GM23338 (cell line): ENCODE data around the gene RAMP1. TPM values are rescaled to one million over a fixed set of nuclear protein-coding genes. Genes with fewer than 3 reads are reported as not detected.

ENCODE experiments used
- ATAC-seq: fragments of 200-7000 bp; cut with Tn5 transposase; 3 replicates; pipeline ENCODE4 v1.9.1; 2020
- DNase-seq: peaks from one replicate; pipeline ENCODE4 v3.0.0-alpha.2; 2015; ENCODE audit warnings: low spot score
- H2AFZ ChIP-seq: fragments of 200-600 bp; sonication (generic); 2 replicates; pipeline ENCODE4 v1.8.0; 2016; ENCODE audit warnings: antibody characterized with exemption, mild to moderate bottlenecking, moderate library complexity
- H3F3A ChIP-seq: fragments of 200-600 bp; sonication (generic); replicated peaks from 2 replicates; pipeline ENCODE4 v1.8.0; 2017; ENCODE audit warnings: antibody characterized with exemption, mixed run types, low read depth
- H3K27ac ChIP-seq: fragments of 200-600 bp; sonication (generic); 2 replicates; pipeline ENCODE4 v1.6.1; 2016; ENCODE audit warnings: low read depth
- H3K27me3 ChIP-seq: fragments of 200-600 bp; sonication (generic); 2 replicates; pipeline ENCODE4 v1.8.0; 2016; ENCODE audit warnings: mild to moderate bottlenecking, mixed run types, moderate library complexity; ENCODE audit not compliant: insufficient read depth
- H3K36me3 ChIP-seq: fragments of 200-600 bp; sonication (generic); 2 replicates; pipeline ENCODE4 v1.8.0; 2016; ENCODE audit warnings: mild to moderate bottlenecking; ENCODE audit not compliant: insufficient read depth
- H3K4me1 ChIP-seq: fragments of 200-600 bp; sonication (generic); 2 replicates; pipeline ENCODE4 v1.8.0; 2016; ENCODE audit warnings: mild to moderate bottlenecking, moderate library complexity; ENCODE audit not compliant: insufficient read depth
- H3K4me2 ChIP-seq: fragments of 200-600 bp; sonication (generic); 2 replicates; pipeline ENCODE4 v1.7.1; 2017; ENCODE audit warnings: mixed run types
- H3K4me3 ChIP-seq: fragments of 200-600 bp; sonication (generic); 2 replicates; pipeline ENCODE4 v1.6.1; 2016; ENCODE audit warnings: mixed run types
- H3K79me2 ChIP-seq: fragments of 200-600 bp; sonication (generic); replicated peaks from 2 replicates; pipeline ENCODE4 v1.8.0; 2017; ENCODE audit warnings: mild to moderate bottlenecking; ENCODE audit not compliant: insufficient read depth
- H3K9me2 ChIP-seq: fragments of 200-600 bp; sonication (generic); 2 replicates; pipeline ENCODE4 v1.8.0; 2017; ENCODE audit not compliant: insufficient read depth
- H4K20me1 ChIP-seq: fragments of 200-600 bp; sonication (generic); replicated peaks from 2 replicates; pipeline ENCODE4 v1.8.0; 2017; ENCODE audit warnings: mild to moderate bottlenecking; ENCODE audit not compliant: insufficient read depth
- H3K27ac Mint-ChIP-seq: 2 replicates; pipeline ENCODE4 v1.8.0; 2020; ENCODE audit warnings: inconsistent platforms, mild to moderate bottlenecking, moderate library complexity, mixed read lengths
- H3K27me3 Mint-ChIP-seq: 3 replicates; pipeline ENCODE4 v1.8.0; 2022; ENCODE audit warnings: low read depth, mild to moderate bottlenecking, moderate library complexity, mixed read lengths, inconsistent platforms; ENCODE audit not compliant: insufficient read depth, poor library complexity
- H3K36me3 Mint-ChIP-seq: 3 replicates; pipeline ENCODE4 v1.8.0; 2021; ENCODE audit warnings: low read depth, mild to moderate bottlenecking, inconsistent platforms, moderate library complexity, mixed read lengths
- H3K4me1 Mint-ChIP-seq: 3 replicates; pipeline ENCODE4 v1.8.0; 2020; ENCODE audit warnings: mild to moderate bottlenecking, inconsistent platforms, mixed read lengths
- H3K4me3 Mint-ChIP-seq: 3 replicates; pipeline ENCODE4 v1.8.0; 2021; ENCODE audit warnings: moderate library complexity, mild to moderate bottlenecking, inconsistent platforms, mixed read lengths
- H3K9me3 Mint-ChIP-seq: 3 replicates; pipeline ENCODE4 v1.8.0; 2020; ENCODE audit warnings: moderate library complexity, mild to moderate bottlenecking, inconsistent platforms, mixed read lengths
- EZH2 ChIP-seq: fragments of 200-600 bp; sonication (generic); IDR thresholded peaks from one replicate; pipeline ENCODE4 v1.8.0; 2017; ENCODE audit warnings: antibody characterized with exemption, mild to moderate bottlenecking, low read depth; ENCODE audit not compliant: unreplicated experiment
- STAT1 ChIP-seq: IDR thresholded peaks from one replicate; pipeline ENCODE4 v1.6.1; 2016; ENCODE audit warnings: antibody characterized with exemption; ENCODE audit not compliant: unreplicated experiment
- polyA plus RNA-seq: library from polyadenylated mRNA; unstranded; fragments of >200 nt; fragmentation: Nextera tagmentation; extraction: Ambion mirVana; gene quantifications from 2 replicates; pipeline ENCODE4 v1.2.1, GENCODE V29; 2016
- total RNA-seq: library from RNA; depleted of rRNA; stranded (reverse); fragments of >200 nt; shearing (Covaris generic); gene quantifications from 2 replicates; pipeline ENCODE4 v1.2.3, GENCODE V29; 2014
- TF ChIP-seq, protein P1 (sequence below): IDR thresholded peaks from one replicate; pipeline ENCODE4 v1.6.1; 2018; ENCODE audit warnings: antibody characterized with exemption; ENCODE audit not compliant: unreplicated experiment
- TF ChIP-seq, protein P2 (sequence below): fragments of 250-450 bp; sonication (Bioruptor Pico); IDR thresholded peaks from 2 replicates; pipeline ENCODE4 v1.5.0; 2020; ENCODE audit warnings: mild to moderate bottlenecking, moderate library complexity

Gene RAMP1
- total and polyA plus RNA-seq, 2 experiments from 2014 or later: 1.7 to 3.3 TPM

DNA sequence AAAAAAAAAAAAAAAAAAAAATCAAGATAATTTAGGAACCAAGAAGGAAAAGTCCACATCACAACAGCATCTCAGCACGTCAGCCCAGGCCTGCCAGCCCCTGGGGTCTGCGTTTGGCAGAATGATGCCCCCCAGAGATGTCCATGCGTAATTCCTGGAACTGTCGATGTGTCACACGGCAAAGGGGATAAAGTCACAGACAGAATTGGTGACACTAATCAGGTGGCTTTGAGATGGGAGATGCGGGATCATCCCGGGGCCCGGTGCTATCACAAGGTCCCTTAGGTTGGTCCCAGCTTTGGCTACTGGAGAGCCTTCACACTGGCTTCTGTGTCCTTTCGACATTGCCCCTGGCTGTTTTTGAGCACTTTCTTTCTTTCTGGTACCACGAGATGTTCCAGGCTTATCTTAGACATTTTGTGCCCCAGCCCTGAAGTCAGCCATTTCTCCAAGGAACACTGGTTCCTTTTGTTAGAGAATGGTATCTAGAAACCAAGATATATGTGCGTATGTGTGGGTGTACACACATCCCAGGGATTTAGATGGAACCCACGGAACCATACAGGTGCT is 20.7 kb downstream of the RAMP1 start (continued):
- TF ChIP-seq EZH2: no peak
- TF ChIP-seq, protein P1, sequence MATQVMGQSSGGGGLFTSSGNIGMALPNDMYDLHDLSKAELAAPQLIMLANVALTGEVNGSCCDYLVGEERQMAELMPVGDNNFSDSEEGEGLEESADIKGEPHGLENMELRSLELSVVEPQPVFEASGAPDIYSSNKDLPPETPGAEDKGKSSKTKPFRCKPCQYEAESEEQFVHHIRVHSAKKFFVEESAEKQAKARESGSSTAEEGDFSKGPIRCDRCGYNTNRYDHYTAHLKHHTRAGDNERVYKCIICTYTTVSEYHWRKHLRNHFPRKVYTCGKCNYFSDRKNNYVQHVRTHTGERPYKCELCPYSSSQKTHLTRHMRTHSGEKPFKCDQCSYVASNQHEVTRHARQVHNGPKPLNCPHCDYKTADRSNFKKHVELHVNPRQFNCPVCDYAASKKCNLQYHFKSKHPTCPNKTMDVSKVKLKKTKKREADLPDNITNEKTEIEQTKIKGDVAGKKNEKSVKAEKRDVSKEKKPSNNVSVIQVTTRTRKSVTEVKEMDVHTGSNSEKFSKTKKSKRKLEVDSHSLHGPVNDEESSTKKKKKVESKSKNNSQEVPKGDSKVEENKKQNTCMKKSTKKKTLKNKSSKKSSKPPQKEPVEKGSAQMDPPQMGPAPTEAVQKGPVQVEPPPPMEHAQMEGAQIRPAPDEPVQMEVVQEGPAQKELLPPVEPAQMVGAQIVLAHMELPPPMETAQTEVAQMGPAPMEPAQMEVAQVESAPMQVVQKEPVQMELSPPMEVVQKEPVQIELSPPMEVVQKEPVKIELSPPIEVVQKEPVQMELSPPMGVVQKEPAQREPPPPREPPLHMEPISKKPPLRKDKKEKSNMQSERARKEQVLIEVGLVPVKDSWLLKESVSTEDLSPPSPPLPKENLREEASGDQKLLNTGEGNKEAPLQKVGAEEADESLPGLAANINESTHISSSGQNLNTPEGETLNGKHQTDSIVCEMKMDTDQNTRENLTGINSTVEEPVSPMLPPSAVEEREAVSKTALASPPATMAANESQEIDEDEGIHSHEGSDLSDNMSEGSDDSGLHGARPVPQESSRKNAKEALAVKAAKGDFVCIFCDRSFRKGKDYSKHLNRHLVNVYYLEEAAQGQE: no peak

DNA sequence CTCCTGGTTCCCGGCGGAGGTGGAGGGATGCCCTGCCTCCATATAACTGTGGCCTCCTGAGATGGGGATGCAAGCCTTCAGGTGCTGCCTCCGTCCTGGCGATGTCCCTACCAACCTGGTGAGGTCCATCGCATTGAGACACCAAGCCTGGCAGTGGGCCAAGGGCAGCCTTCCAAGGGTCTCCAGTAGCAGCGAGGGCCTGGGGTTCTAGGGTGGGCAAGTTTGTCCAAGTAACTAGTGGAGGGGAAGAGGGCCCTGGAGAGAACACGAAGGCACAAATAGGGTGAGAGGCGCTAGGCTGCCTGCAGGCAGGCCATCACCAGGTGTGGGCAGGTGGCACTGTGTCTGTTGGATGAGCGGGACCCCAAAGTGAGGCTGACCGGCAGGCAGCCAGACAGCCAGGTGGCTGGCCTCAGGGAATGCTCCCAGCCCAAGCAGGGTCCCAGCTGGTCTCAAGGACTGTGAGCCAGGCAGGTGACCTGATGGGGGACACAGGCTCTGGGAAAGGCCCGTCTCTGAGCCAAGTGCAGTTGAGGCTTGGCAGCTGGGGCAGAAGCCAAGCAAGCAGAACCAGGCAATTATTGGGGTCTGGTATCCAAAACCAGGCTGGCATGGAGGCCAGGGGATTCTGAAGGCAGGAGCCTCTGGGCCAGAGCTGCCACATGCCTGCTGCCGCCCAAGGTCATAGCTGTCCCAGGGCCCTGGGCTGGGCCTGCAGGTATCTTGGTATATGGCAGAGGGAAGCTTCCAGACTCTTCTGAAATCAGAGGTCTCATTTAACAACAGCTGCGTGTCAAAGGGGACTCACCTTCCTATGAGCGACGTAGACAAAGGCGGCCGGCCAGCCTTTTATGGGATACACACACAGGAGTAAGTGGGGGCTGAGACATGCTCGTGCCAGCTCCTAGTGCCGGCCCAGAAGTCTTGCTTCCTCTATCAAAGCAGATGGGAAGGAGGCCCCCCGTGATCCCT is 23.4 kb downstream of the RAMP1 start:
- H3K4me1 Mint-ChIP-seq: peaks cover 6% of the 10 kb centered on the region
- no peaks in the 10 kb centered on the region for H3K9me2 ChIP-seq
- DNase-seq: no peak
- no peak overlapping the region for H3K4me3 ChIP-seq
- H3K4me3 Mint-ChIP-seq: no peak overlapping the region
- H3K27ac Mint-ChIP-seq: no peak overlapping the region
- H3F3A ChIP-seq: no peaks in the 10 kb centered on the region
- TF ChIP-seq, protein P2, sequence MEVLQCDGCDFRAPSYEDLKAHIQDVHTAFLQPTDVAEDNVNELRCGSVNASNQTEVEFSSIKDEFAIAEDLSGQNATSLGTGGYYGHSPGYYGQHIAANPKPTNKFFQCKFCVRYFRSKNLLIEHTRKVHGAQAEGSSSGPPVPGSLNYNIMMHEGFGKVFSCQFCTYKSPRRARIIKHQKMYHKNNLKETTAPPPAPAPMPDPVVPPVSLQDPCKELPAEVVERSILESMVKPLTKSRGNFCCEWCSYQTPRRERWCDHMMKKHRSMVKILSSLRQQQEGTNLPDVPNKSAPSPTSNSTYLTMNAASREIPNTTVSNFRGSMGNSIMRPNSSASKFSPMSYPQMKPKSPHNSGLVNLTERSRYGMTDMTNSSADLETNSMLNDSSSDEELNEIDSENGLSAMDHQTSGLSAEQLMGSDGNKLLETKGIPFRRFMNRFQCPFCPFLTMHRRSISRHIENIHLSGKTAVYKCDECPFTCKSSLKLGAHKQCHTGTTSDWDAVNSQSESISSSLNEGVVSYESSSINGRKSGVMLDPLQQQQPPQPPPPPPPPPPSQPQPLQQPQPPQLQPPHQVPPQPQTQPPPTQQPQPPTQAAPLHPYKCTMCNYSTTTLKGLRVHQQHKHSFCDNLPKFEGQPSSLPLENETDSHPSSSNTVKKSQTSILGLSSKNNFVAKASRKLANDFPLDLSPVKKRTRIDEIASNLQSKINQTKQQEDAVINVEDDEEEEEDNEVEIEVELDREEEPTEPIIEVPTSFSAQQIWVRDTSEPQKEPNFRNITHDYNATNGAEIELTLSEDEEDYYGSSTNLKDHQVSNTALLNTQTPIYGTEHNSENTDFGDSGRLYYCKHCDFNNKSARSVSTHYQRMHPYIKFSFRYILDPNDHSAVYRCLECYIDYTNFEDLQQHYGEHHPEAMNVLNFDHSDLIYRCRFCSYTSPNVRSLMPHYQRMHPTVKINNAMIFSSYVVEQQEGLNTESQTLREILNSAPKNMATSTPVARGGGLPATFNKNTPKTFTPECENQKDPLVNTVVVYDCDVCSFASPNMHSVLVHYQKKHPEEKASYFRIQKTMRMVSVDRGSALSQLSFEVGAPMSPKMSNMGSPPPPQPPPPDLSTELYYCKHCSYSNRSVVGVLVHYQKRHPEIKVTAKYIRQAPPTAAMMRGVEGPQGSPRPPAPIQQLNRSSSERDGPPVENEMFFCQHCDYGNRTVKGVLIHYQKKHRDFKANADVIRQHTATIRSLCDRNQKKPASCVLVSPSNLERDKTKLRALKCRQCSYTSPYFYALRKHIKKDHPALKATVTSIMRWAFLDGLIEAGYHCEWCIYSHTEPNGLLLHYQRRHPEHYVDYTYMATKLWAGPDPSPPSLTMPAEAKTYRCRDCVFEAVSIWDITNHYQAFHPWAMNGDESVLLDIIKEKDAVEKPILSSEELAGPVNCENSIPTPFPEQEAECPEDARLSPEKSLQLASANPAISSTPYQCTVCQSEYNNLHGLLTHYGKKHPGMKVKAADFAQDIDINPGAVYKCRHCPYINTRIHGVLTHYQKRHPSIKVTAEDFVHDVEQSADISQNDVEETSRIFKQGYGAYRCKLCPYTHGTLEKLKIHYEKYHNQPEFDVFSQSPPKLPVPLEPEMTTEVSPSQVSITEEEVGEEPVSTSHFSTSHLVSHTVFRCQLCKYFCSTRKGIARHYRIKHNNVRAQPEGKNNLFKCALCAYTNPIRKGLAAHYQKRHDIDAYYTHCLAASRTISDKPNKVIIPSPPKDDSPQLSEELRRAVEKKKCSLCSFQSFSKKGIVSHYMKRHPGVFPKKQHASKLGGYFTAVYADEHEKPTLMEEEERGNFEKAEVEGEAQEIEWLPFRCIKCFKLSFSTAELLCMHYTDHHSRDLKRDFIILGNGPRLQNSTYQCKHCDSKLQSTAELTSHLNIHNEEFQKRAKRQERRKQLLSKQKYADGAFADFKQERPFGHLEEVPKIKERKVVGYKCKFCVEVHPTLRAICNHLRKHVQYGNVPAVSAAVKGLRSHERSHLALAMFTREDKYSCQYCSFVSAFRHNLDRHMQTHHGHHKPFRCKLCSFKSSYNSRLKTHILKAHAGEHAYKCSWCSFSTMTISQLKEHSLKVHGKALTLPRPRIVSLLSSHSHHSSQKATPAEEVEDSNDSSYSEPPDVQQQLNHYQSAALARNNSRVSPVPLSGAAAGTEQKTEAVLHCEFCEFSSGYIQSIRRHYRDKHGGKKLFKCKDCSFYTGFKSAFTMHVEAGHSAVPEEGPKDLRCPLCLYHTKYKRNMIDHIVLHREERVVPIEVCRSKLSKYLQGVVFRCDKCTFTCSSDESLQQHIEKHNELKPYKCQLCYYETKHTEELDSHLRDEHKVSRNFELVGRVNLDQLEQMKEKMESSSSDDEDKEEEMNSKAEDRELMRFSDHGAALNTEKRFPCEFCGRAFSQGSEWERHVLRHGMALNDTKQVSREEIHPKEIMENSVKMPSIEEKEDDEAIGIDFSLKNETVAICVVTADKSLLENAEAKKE (CRISPR knock-in tag): no peak
- TF ChIP-seq STAT1: no peak
- no peaks in the 10 kb centered on the region for H3K36me3 Mint-ChIP-seq
- H3K27me3 Mint-ChIP-seq: peaks cover 5% of the 10 kb centered on the region
- H3K27ac ChIP-seq: no peak overlapping the region
- H3K4me1 ChIP-seq: no peaks in the 10 kb centered on the region
- ATAC-seq: no peak
- no peaks in the 10 kb centered on the region for H3K36me3 ChIP-seq
- no peaks in the 10 kb centered on the region for H3K27me3 ChIP-seq
- H3K79me2 ChIP-seq: no peaks in the 10 kb centered on the region
- no peak overlapping the region for H2AFZ ChIP-seq
- no peaks in the 10 kb centered on the region for H3K9me3 Mint-ChIP-seq
- no peak overlapping the region for H3K4me2 ChIP-seq
- no peaks in the 10 kb centered on the region for H4K20me1 ChIP-seq
